ENCODE measurements around the gene DNAJC30. TPM values are rescaled to one million over a fixed set of nuclear protein-coding genes. Genes with fewer than 3 reads are reported as not detected.
"Not testable (repeated sequence)": the region's sequence is repeated elsewhere in the genome, so short reads cannot be mapped to it uniquely, and the experiment has no call there.

The DNAJC30 gene
- total RNA-seq, 2 experiments from 2014 or later, result 5.9 to 13.7 TPM

- H3K4me2 ChIP-seq (ENCODE audit: low read length), result no peak overlapping the region
- H3K4me3 ChIP-seq (ENCODE audit: low read depth, low read length, poor library complexity, severe bottlenecking), result no peak overlapping the region
- H3K27ac ChIP-seq (ENCODE audit: low read depth, low read length, poor library complexity, severe bottlenecking), result no peak overlapping the region
- no peak overlapping the region for H2AFZ ChIP-seq (ENCODE audit: low read length)
- H4K20me1 ChIP-seq (ENCODE audit: insufficient read depth, low read length), result no peaks in the 10 kb centered on the region
- ChIA-PET CTCF (ENCODE audit: unreplicated experiment) (no interaction called here), POLR2A (no interaction called here)
- intact Hi-C loops (cut with micrococcal nuclease; ENCODE audit: unreplicated experiment), result no loop called here
- DNase-seq (ENCODE audit: low spot score), result no peak
- H3K36me3 ChIP-seq (ENCODE audit: insufficient read depth, low read length), result no peaks in the 10 kb centered on the region
- H3K9me3 ChIP-seq (ENCODE audit: low read length), result peaks cover 8% of the 10 kb centered on the region; the same call in 1 of the 2 replicates
- H3K79me2 ChIP-seq (ENCODE audit: insufficient read depth, low read depth, low read length), result no peaks in the 10 kb centered on the region
- TF ChIP-seq EZH2phosphoT487 (IDR thresholded peaks at IDR 0.05; ENCODE audit: borderline replicate concordance, low read depth, low read length), result no peak
- no peak for TF ChIP-seq CTCF (conservative IDR thresholded peaks at IDR 0.05; ENCODE audit: low read length)
- BruUV-seq (replicated peaks), result no TSS peak
- H3K4me1 ChIP-seq (ENCODE audit: insufficient read depth, low read length, poor library complexity, severe bottlenecking), result no peaks in the 10 kb centered on the region
- no peaks in the 10 kb centered on the region for H3K9me2 ChIP-seq (ENCODE audit: insufficient read depth, low read length)
These were observed 20.2 kb downstream of the DNAJC30 start for GRCh38 chr7:73663033-73663432.

- intact Hi-C loops (cut with micrococcal nuclease; ENCODE audit: unreplicated experiment); H3K9me3 ChIP-seq (ENCODE audit: low read length); DNase-seq (ENCODE audit: low spot score); H3K27ac ChIP-seq (ENCODE audit: low read depth, low read length, poor library complexity, severe bottlenecking); CTCF ChIA-PET (ENCODE audit: unreplicated experiment); H3K36me3 ChIP-seq (ENCODE audit: insufficient read depth, low read length); H3K9me2 ChIP-seq (ENCODE audit: insufficient read depth, low read length); H3K79me2 ChIP-seq (ENCODE audit: insufficient read depth, low read depth, low read length); BruUV-seq (replicated peaks); H4K20me1 ChIP-seq (ENCODE audit: insufficient read depth, low read length); H3K4me3 ChIP-seq (ENCODE audit: low read depth, low read length, poor library complexity, severe bottlenecking); H3K4me2 ChIP-seq (ENCODE audit: low read length); H3K4me1 ChIP-seq (ENCODE audit: insufficient read depth, low read length, poor library complexity, severe bottlenecking); H2AFZ ChIP-seq (ENCODE audit: low read length): not testable (repeated sequence)
- POLR2A ChIA-PET, result interaction anchor here (0.6 kb wide), 1 partner anchor 103 kb away, joined by 3 read pairs; no protein-coding TSS in a partner anchor
These were observed 22.7 kb downstream of the DNAJC30 start for GRCh38 chr7:73660594-73660993.

- H4K20me1 ChIP-seq (ENCODE audit: insufficient read depth, low read length), result no peaks in the 10 kb centered on the region
- H3K9me3 ChIP-seq (ENCODE audit: low read length), result peaks cover 8% of the 10 kb centered on the region; the same call in 1 of the 2 replicates
- no peaks in the 10 kb centered on the region for H3K4me1 ChIP-seq (ENCODE audit: insufficient read depth, low read length, poor library complexity, severe bottlenecking)
- no peaks in the 10 kb centered on the region for H3K9me2 ChIP-seq (ENCODE audit: insufficient read depth, low read length)
- no peak overlapping the region for H3K4me3 ChIP-seq (ENCODE audit: low read depth, low read length, poor library complexity, severe bottlenecking)
- no peak for DNase-seq (ENCODE audit: low spot score)
- no peaks in the 10 kb centered on the region for H3K36me3 ChIP-seq (ENCODE audit: insufficient read depth, low read length)
- H3K4me2 ChIP-seq (ENCODE audit: low read length), result no peak overlapping the region
- H3K79me2 ChIP-seq (ENCODE audit: insufficient read depth, low read depth, low read length), result no peaks in the 10 kb centered on the region
- ChIA-PET POLR2A (no interaction called here), CTCF (ENCODE audit: unreplicated experiment) (no interaction called here)
- intact Hi-C loops (cut with micrococcal nuclease; ENCODE audit: unreplicated experiment), result no loop called here
- H3K27ac ChIP-seq (ENCODE audit: low read depth, low read length, poor library complexity, severe bottlenecking), result no peak overlapping the region
- no TSS peak for BruUV-seq (replicated peaks)
- H2AFZ ChIP-seq (ENCODE audit: low read length), result no peak overlapping the region
- TF ChIP-seq EZH2phosphoT487 (IDR thresholded peaks at IDR 0.05; ENCODE audit: borderline replicate concordance, low read depth, low read length) (no peak), CTCF (conservative IDR thresholded peaks at IDR 0.05; ENCODE audit: low read length) (no peak)
These were observed 23.3 kb downstream of the DNAJC30 start for GRCh38 chr7:73659983-73660382.

- DNase-seq (ENCODE audit: low spot score); CTCF ChIA-PET (ENCODE audit: unreplicated experiment); H3K36me3 ChIP-seq (ENCODE audit: insufficient read depth, low read length); H2AFZ ChIP-seq (ENCODE audit: low read length); H3K4me1 ChIP-seq (ENCODE audit: insufficient read depth, low read length, poor library complexity, severe bottlenecking); POLR2A ChIA-PET; H3K9me3 ChIP-seq (ENCODE audit: low read length); H3K79me2 ChIP-seq (ENCODE audit: insufficient read depth, low read depth, low read length); BruUV-seq (replicated peaks); H3K4me3 ChIP-seq (ENCODE audit: low read depth, low read length, poor library complexity, severe bottlenecking); H4K20me1 ChIP-seq (ENCODE audit: insufficient read depth, low read length); intact Hi-C loops (cut with micrococcal nuclease; ENCODE audit: unreplicated experiment); H3K9me2 ChIP-seq (ENCODE audit: insufficient read depth, low read length); H3K27ac ChIP-seq (ENCODE audit: low read depth, low read length, poor library complexity, severe bottlenecking); H3K4me2 ChIP-seq (ENCODE audit: low read length): not testable (repeated sequence)
These were observed 27.9 kb downstream of the DNAJC30 start for GRCh38 chr7:73655309-73655708.
